ENCODE results near the gene METTL16. TPM values are rescaled to one million over a fixed set of nuclear protein-coding genes. Genes with fewer than 3 reads are reported as not detected.

METTL16 gene
- total RNA-seq, 1 experiment from 2014 or later, result 37.6 TPM

- Histone ChIP-seq H4K20me1 (ENCODE audit: insufficient read depth) (no peaks in the 10 kb centered on the region), H3K4me1 (ENCODE audit: control insufficient read depth in 1 of 2, insufficient read depth in 2 of 2, low read length in 2 of 2) (peaks cover 0 to 17% of the 10 kb centered on the region in 2 experiments; a peak in 2 of 4 replicates), H2AFZ (ENCODE audit: low read depth, low read length, poor library complexity, severe bottlenecking) (no peak overlapping the region), H3K36me3 (ENCODE audit: control insufficient read depth in 1 of 2, insufficient read depth in 2 of 2, low read length in 2 of 2) (peaks cover 0 to 3% of the 10 kb centered on the region in 2 experiments; a peak in 1 of 4 replicates), H3K9ac (ENCODE audit: low read length) (no peak overlapping the region), H3K27ac (ENCODE audit: low read depth, low read length) (no peak overlapping the region), H3K4me3 (replicated peaks in 1 of 2; ENCODE audit: low read depth in 1 of 2, low read length in 2 of 2) (no peak overlapping the region), H3K79me2 (ENCODE audit: insufficient read depth, low read length) (no peaks in the 10 kb centered on the region), H3K27me3 (ENCODE audit: insufficient read depth, low read length) (no peaks in the 10 kb centered on the region), H3K4me2 (ENCODE audit: low read length) (no peak overlapping the region), H3K9me3 (ENCODE audit: control insufficient read depth in 1 of 2, insufficient read depth in 1 of 2, low read depth in 1 of 2, low read length in 2 of 2) (no peaks in the 10 kb centered on the region), H3K9me2 (ENCODE audit: insufficient read depth) (no peaks in the 10 kb centered on the region)
- no peak for ATAC-seq
- no peak for DNase-seq (ENCODE audit: low read depth, low spot score)
- POLR2A ChIA-PET, result no interaction called here
- RAD21 ChIA-PET (ENCODE audit: low non-redundant PET in 1 of 2, low total read pairs in 2 of 2, uncharacterized antibody in 2 of 2, unreplicated experiment in 2 of 2), result no interaction called here
- CTCF ChIA-PET, result interaction anchor here (6.3 kb wide), 1 partner anchor 32 kb away, joined by 351 read pairs; no protein-coding TSS in a partner anchor
- BruUV-seq (replicated peaks), result no TSS peak
- intact Hi-C loops (cut with micrococcal nuclease), result no loop called here
- TF ChIP-seq YY1 (IDR thresholded peaks at IDR 0.05; ENCODE audit: extremely low read depth, insufficient replicate concordance, low read depth, low read length), result no peak
- TF ChIP-seq TCF7L2 (IDR thresholded peaks at IDR 0.05; ENCODE audit: borderline replicate concordance, extremely low read depth, insufficient read depth, insufficient read length), result no peak
Measured at GRCh38 chr17:2385240-2386210, 126.2 kb downstream of the METTL16 start.

- TF ChIP-seq TCF7L2 (IDR thresholded peaks at IDR 0.05; ENCODE audit: borderline replicate concordance, extremely low read depth, insufficient read depth, insufficient read length) (peak; percentile 17), ATF3 (IDR thresholded peaks at IDR 0.05) (no peak), FOSL1 (IDR thresholded peaks at IDR 0.05; ENCODE audit: low read depth) (no peak), RAD21 (IDR thresholded peaks at IDR 0.05; ENCODE audit: low read depth) (no peak)
- no peaks in the 10 kb centered on the region for H3K79me2 ChIP-seq (ENCODE audit: insufficient read depth, low read length)
- no peaks in the 10 kb centered on the region for H4K20me1 ChIP-seq (ENCODE audit: insufficient read depth)
- no peak for ATAC-seq
- no peak for DNase-seq (ENCODE audit: low read depth, low spot score)
- ChIA-PET POLR2A (no interaction called here), RAD21 (ENCODE audit: low non-redundant PET in 1 of 2, low total read pairs in 2 of 2, uncharacterized antibody in 2 of 2, unreplicated experiment in 2 of 2) (no interaction called here), CTCF (interaction anchor here (0.7 to 6.3 kb wide), 2 partner anchors 33 to 340 kb away, joined by 3 to 351 read pairs; no protein-coding TSS in a partner anchor)
- H3K4me1 ChIP-seq (ENCODE audit: control insufficient read depth in 1 of 2, insufficient read depth in 2 of 2, low read length in 2 of 2), result peaks cover 0 to 10% of the 10 kb centered on the region in 2 experiments; a peak in 1 of 4 replicates
- no peak overlapping the region for H3K4me2 ChIP-seq (ENCODE audit: low read length)
- no peaks in the 10 kb centered on the region for H3K9me3 ChIP-seq (ENCODE audit: control insufficient read depth in 1 of 2, insufficient read depth in 1 of 2, low read depth in 1 of 2, low read length in 2 of 2)
- no TSS peak for BruUV-seq (replicated peaks)
- H2AFZ ChIP-seq (ENCODE audit: low read depth, low read length, poor library complexity, severe bottlenecking), result no peak overlapping the region
- H3K27ac ChIP-seq (ENCODE audit: low read depth, low read length), result no peak overlapping the region
- H3K9me2 ChIP-seq (ENCODE audit: insufficient read depth), result no peaks in the 10 kb centered on the region
- H3K36me3 ChIP-seq (ENCODE audit: control insufficient read depth in 1 of 2, insufficient read depth in 2 of 2, low read length in 2 of 2), result peaks cover 0 to 3% of the 10 kb centered on the region in 2 experiments; a peak in 1 of 4 replicates
- H3K4me3 ChIP-seq (replicated peaks in 1 of 2; ENCODE audit: low read depth in 1 of 2, low read length in 2 of 2), result no peak overlapping the region
- no peaks in the 10 kb centered on the region for H3K27me3 ChIP-seq (ENCODE audit: insufficient read depth, low read length)
- H3K9ac ChIP-seq (ENCODE audit: low read length), result no peak overlapping the region
- intact Hi-C loops (cut with micrococcal nuclease), result no loop called here
Measured at GRCh38 chr17:2384439-2385127, 127.1 kb downstream of the METTL16 start.

All from HCT116 (cell line).